IPS-15b (cell line): ENCODE results near the gene FBXO21.
"Not testable (repeated sequence)": the region's sequence is repeated elsewhere in the genome, so short reads cannot be mapped to it uniquely, and the experiment has no call there.

ENCODE experiments used
- H3K27me3 ChIP-seq: one replicate; pipeline ENCODE4 v1.6.1; 2013; ENCODE audit warnings: low read length; ENCODE audit not compliant: control insufficient read depth, insufficient read depth
- H3K36me3 ChIP-seq: one replicate; pipeline ENCODE4 v1.6.1; 2013; ENCODE audit warnings: low read length; ENCODE audit not compliant: control insufficient read depth, insufficient read depth
- H3K4me1 ChIP-seq: one replicate; pipeline ENCODE4 v1.6.1; 2013; ENCODE audit warnings: mild to moderate bottlenecking, low read length; ENCODE audit not compliant: control insufficient read depth, insufficient read depth
- H3K4me3 ChIP-seq: one replicate; pipeline ENCODE4 v1.5.1; 2013; ENCODE audit warnings: low read depth, low read length
- H3K9ac ChIP-seq: one replicate; pipeline ENCODE4 v1.6.1; 2013; ENCODE audit warnings: low read depth, mild to moderate bottlenecking, low read length
- H3K9me3 ChIP-seq: one replicate; pipeline ENCODE4 v1.6.1; 2013; ENCODE audit warnings: mild to moderate bottlenecking, low read length; ENCODE audit not compliant: control insufficient read depth, insufficient read depth

The FBXO21 gene

GRCh38 chr12:117190210-117190781 is at the start of gene FBXO21:
Gene FBXO21 (minus strand): TSS chr12:117190470. CDS start chr12:117190456, 14 bp downstream.
- Histone ChIP-seq H3K4me1 (peaks cover 2% of the 10 kb centered on the region), H3K27me3 (peaks cover 6% of the 10 kb centered on the region), H3K4me3 (peak within 1 kb of the TSS; percentile 93), H3K36me3 (peaks cover 8% of the 10 kb centered on the region), H3K9me3 (no peaks in the 10 kb centered on the region), H3K9ac (peak within 1 kb of the TSS; percentile 70)

GRCh38 chr12:117236456-117237001 is 46.3 kb upstream of the FBXO21 start:
- no peaks in the 10 kb centered on the region for H3K27me3 ChIP-seq
- peak overlapping the region; percentile 8 for H3K4me3 ChIP-seq
- no peak overlapping the region for H3K9ac ChIP-seq
- H3K9me3 ChIP-seq, result no peaks in the 10 kb centered on the region
- no peaks in the 10 kb centered on the region for H3K36me3 ChIP-seq
- peaks cover 13% of the 10 kb centered on the region for H3K4me1 ChIP-seq

GRCh38 chr12:117235261-117235660 is 45.0 kb upstream of the FBXO21 start:
- Histone ChIP-seq H3K27me3 (no peaks in the 10 kb centered on the region), H3K36me3 (no peaks in the 10 kb centered on the region), H3K9ac (no peak overlapping the region), H3K4me1 (peaks cover 13% of the 10 kb centered on the region), H3K4me3 (no peak overlapping the region), H3K9me3 (no peaks in the 10 kb centered on the region)

GRCh38 chr12:117234441-117234840 is 44.2 kb upstream of the FBXO21 start:
- Histone ChIP-seq H3K9ac (no peak overlapping the region), H3K4me1 (peaks cover 13% of the 10 kb centered on the region)

GRCh38 chr12:117231750-117232149 is 41.5 kb upstream of the FBXO21 start:
- H3K9me3 ChIP-seq, result no peaks in the 10 kb centered on the region
- no peaks in the 10 kb centered on the region for H3K36me3 ChIP-seq
- no peaks in the 10 kb centered on the region for H3K27me3 ChIP-seq
- H3K4me3 ChIP-seq, result no peak overlapping the region
- H3K4me1 ChIP-seq, result peaks cover 13% of the 10 kb centered on the region
- H3K9ac ChIP-seq, result no peak overlapping the region

More at GRCh38 chr12:117234441-117234840, 44.2 kb upstream of the FBXO21 start:
- no peak overlapping the region for H3K4me3 ChIP-seq
- no peaks in the 10 kb centered on the region for H3K9me3 ChIP-seq
- H3K36me3 ChIP-seq, result no peaks in the 10 kb centered on the region
- no peaks in the 10 kb centered on the region for H3K27me3 ChIP-seq

GRCh38 chr12:117228239-117228638 is 38.0 kb upstream of the FBXO21 start:
- Histone ChIP-seq H3K4me1 (no peaks in the 10 kb centered on the region), H3K27me3 (no peaks in the 10 kb centered on the region), H3K36me3 (no peaks in the 10 kb centered on the region), H3K9me3 (no peaks in the 10 kb centered on the region), H3K9ac (no peak overlapping the region), H3K4me3 (no peak overlapping the region)

- Histone ChIP-seq H3K4me3 (no peak overlapping the region), H3K36me3 (no peaks in the 10 kb centered on the region), H3K9ac (no peak overlapping the region), H3K9me3 (no peaks in the 10 kb centered on the region), H3K27me3 (no peaks in the 10 kb centered on the region), H3K4me1 (no peaks in the 10 kb centered on the region)
Observed at GRCh38 chr12:117227000-117227653, 36.9 kb upstream of the FBXO21 start.

GRCh38 chr12:117226505-117226904 is 36.2 kb upstream of the FBXO21 start:
- Histone ChIP-seq H3K9me3 (no peaks in the 10 kb centered on the region), H3K36me3 (no peaks in the 10 kb centered on the region), H3K27me3 (no peaks in the 10 kb centered on the region), H3K4me3 (no peak overlapping the region), H3K4me1 (no peaks in the 10 kb centered on the region), H3K9ac (no peak overlapping the region)

GRCh38 chr12:117225179-117225578 is 34.9 kb upstream of the FBXO21 start:
- Histone ChIP-seq H3K9me3 (no peaks in the 10 kb centered on the region), H3K36me3 (no peaks in the 10 kb centered on the region), H3K4me1 (no peaks in the 10 kb centered on the region)

GRCh38 chr12:117220947-117221346 is 30.7 kb upstream of the FBXO21 start:
- not testable (repeated sequence) for H3K9me3 ChIP-seq, H3K27me3 ChIP-seq

More at GRCh38 chr12:117225179-117225578, 34.9 kb upstream of the FBXO21 start:
- no peak overlapping the region for H3K9ac ChIP-seq
- no peak overlapping the region for H3K4me3 ChIP-seq
- H3K27me3 ChIP-seq, result no peaks in the 10 kb centered on the region

GRCh38 chr12:117218149-117218548 is 27.9 kb upstream of the FBXO21 start:
- no peak overlapping the region for H3K4me3 ChIP-seq
- no peaks in the 10 kb centered on the region for H3K4me1 ChIP-seq
- no peaks in the 10 kb centered on the region for H3K9me3 ChIP-seq
- H3K36me3 ChIP-seq, result no peaks in the 10 kb centered on the region
- H3K27me3 ChIP-seq, result no peaks in the 10 kb centered on the region
- H3K9ac ChIP-seq, result no peak overlapping the region

More at GRCh38 chr12:117220947-117221346, 30.7 kb upstream of the FBXO21 start:
- H3K4me3 ChIP-seq, H3K9ac ChIP-seq, H3K36me3 ChIP-seq, H3K4me1 ChIP-seq: not testable (repeated sequence)

GRCh38 chr12:117216686-117217085 is 26.4 kb upstream of the FBXO21 start:
- Histone ChIP-seq H3K27me3 (no peaks in the 10 kb centered on the region), H3K4me1 (no peaks in the 10 kb centered on the region), H3K4me3 (no peak overlapping the region), H3K36me3 (no peaks in the 10 kb centered on the region), H3K9ac (no peak overlapping the region), H3K9me3 (no peaks in the 10 kb centered on the region)
